WTC11 (cell line): Measurements from ENCODE around the gene SLC9A4. TPM values are rescaled to one million over a fixed set of nuclear protein-coding genes. Genes with fewer than 3 reads are reported as not detected.

Source experiments
- ATAC-seq: fragments of 200-7000 bp; cut with Tn5 transposase; 2 replicates; pipeline ENCODE4 v1.10.0; 2021; ENCODE audit warnings: mild to moderate bottlenecking, moderate library complexity
- CTCF ChIA-PET: fragments of 300-600 bp; sonication (Branson Sonifier 250); formaldehyde crosslinking; loops from one replicate; lab custom pipeline; 2021; ENCODE audit warnings: antibody characterized with exemption; lab: Charles Lee
- POLR2A ChIA-PET: fragments of 350-600 bp; sonication (Branson Sonifier 250); formaldehyde crosslinking; loops from one replicate; lab custom pipeline; 2021; ENCODE audit warnings: antibody characterized with exemption; lab: Charles Lee
- DNase-seq: peaks from one replicate; pipeline ENCODE4 v3.0.0; 2021; ENCODE audit warnings: low spot score
- H3K27ac Mint-ChIP-seq: 2 replicates; pipeline ENCODE4 v1.8.0; 2021; ENCODE audit warnings: mixed read lengths
- H3K27me3 Mint-ChIP-seq: 2 replicates; pipeline ENCODE4 v1.8.0; 2021; ENCODE audit warnings: low read depth, mild to moderate bottlenecking, moderate library complexity, mixed read lengths
- H3K36me3 Mint-ChIP-seq: 2 replicates; pipeline ENCODE4 v1.8.0; 2021; ENCODE audit warnings: mixed read lengths
- H3K4me1 Mint-ChIP-seq: 2 replicates; pipeline ENCODE4 v1.8.0; 2022; ENCODE audit warnings: mixed read lengths
- H3K4me3 Mint-ChIP-seq: 2 replicates; pipeline ENCODE4 v1.8.0; 2021; ENCODE audit warnings: mild to moderate bottlenecking, moderate library complexity, mixed read lengths
- H3K9me3 Mint-ChIP-seq: 2 replicates; pipeline ENCODE4 v1.8.0; 2021; ENCODE audit warnings: mixed read lengths
- ESRRA ChIP-seq: sonication (generic); formaldehyde crosslinking; IDR thresholded peaks from 2 replicates; pipeline ENCODE4 v1.8.1; 2022; ENCODE audit warnings: mild to moderate bottlenecking, missing genetic modification reagents, borderline replicate concordance
- FOXJ3 ChIP-seq: sonication (generic); formaldehyde crosslinking; IDR thresholded peaks from 2 replicates; pipeline ENCODE4 v1.9.0; 2021; ENCODE audit warnings: missing genetic modification reagents, mild to moderate bottlenecking, borderline replicate concordance
- FOXK1 ChIP-seq: sonication (generic); formaldehyde crosslinking; IDR thresholded peaks from 2 replicates; pipeline ENCODE4 v1.8.0; 2022; ENCODE audit warnings: mild to moderate bottlenecking, moderate library complexity, missing genetic modification reagents
- FOXP1 ChIP-seq: sonication (generic); formaldehyde crosslinking; IDR thresholded peaks from 2 replicates; pipeline ENCODE4 v1.8.0; 2022; ENCODE audit warnings: missing genetic modification reagents, mild to moderate bottlenecking, moderate library complexity, borderline replicate concordance
- JUN ChIP-seq: sonication (generic); formaldehyde crosslinking; IDR thresholded peaks from 2 replicates; pipeline ENCODE4 v1.8.0; 2023; ENCODE audit warnings: mild to moderate bottlenecking, missing genetic modification reagents
- NFE2L1 ChIP-seq: sonication (generic); formaldehyde crosslinking; IDR thresholded peaks from 2 replicates; pipeline ENCODE4 v1.8.1; 2023; ENCODE audit warnings: missing genetic modification reagents
- OVOL2 ChIP-seq: fragments of 250-450 bp; sonication (Bioruptor Pico); IDR thresholded peaks from 2 replicates; pipeline ENCODE4 v1.9.0; 2021; ENCODE audit warnings: mild to moderate bottlenecking, borderline replicate concordance
- SMAD3 ChIP-seq: sonication (generic); formaldehyde crosslinking; IDR thresholded peaks from 2 replicates; pipeline ENCODE4 v1.8.0; 2022; ENCODE audit warnings: missing genetic modification reagents, mild to moderate bottlenecking, borderline replicate concordance
- SP1 ChIP-seq: sonication (generic); formaldehyde crosslinking; conservative IDR thresholded peaks from 2 replicates; pipeline ENCODE4 v1.8.1; 2022; ENCODE audit warnings: missing genetic modification reagents
- TCF7 ChIP-seq: sonication (generic); formaldehyde crosslinking; IDR thresholded peaks from 2 replicates; pipeline ENCODE4 v1.8.0; 2022; ENCODE audit warnings: mild to moderate bottlenecking, low read depth, missing genetic modification reagents, moderate library complexity
- ZNF416 ChIP-seq: fragments of 250-450 bp; sonication (Bioruptor Pico); IDR thresholded peaks from 2 replicates; pipeline ENCODE4 v1.9.0; 2021; ENCODE audit warnings: mild to moderate bottlenecking, inconsistent platforms
- total RNA-seq: library from RNA; stranded (reverse); gene quantifications from 3 replicates; pipeline ENCODE4 v1.2.3, GENCODE V29; 2021
- TF ChIP-seq, protein P1 (sequence below): sonication (generic); formaldehyde crosslinking; IDR thresholded peaks from 2 replicates; pipeline ENCODE4 v1.8.1; 2023; ENCODE audit warnings: mild to moderate bottlenecking, missing genetic modification reagents
- TF ChIP-seq, protein P2 (sequence below): sonication (generic); formaldehyde crosslinking; IDR thresholded peaks from 2 replicates; pipeline ENCODE4 v1.8.0; 2023; ENCODE audit warnings: missing genetic modification reagents, mild to moderate bottlenecking, borderline replicate concordance
- TF ChIP-seq, protein P3 (sequence below): fragments of 250-450 bp; sonication (Bioruptor Pico); IDR thresholded peaks from 2 replicates; pipeline ENCODE4 v1.8.0; 2021; ENCODE audit warnings: mild to moderate bottlenecking
- TF ChIP-seq, protein P4 (sequence below): sonication (generic); formaldehyde crosslinking; IDR thresholded peaks from 2 replicates; pipeline ENCODE4 v1.8.0; 2022; ENCODE audit warnings: mild to moderate bottlenecking, missing genetic modification reagents
- TF ChIP-seq, protein P5 (sequence below): sonication (generic); formaldehyde crosslinking; IDR thresholded peaks from 2 replicates; pipeline ENCODE4 v1.8.1; 2023; ENCODE audit warnings: mild to moderate bottlenecking, missing genetic modification reagents, borderline replicate concordance

The SLC9A4 gene
- total RNA-seq, 1 experiment from 2014 or later: 0.11 TPM

DNA sequence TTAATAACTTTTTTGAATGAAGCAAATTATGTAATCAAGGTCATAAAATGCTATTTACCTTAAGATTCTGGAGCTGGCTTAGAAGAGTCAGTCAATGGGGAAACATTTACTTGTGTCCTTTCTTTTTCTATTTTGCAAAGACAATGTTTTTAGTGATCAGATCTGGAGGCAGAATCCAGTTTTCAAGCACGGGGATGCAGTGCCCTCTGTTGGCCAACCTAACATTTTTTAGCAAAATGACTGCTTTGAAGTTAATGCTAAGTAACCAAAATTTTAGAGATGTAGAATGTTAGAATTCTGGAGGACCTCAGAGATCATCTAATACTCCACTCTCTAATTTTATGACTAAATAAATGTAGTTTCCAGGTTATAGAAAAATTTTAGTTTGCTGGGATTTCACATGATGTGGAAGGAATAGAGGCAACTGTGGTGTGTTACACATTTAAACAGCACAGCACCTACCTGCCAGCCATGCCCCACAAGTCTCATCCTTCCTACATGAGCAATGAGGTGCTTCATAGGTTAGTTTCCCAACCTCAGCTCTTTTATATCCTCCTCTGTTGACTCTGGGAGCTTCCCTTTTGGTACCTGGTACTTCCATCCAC lies 23.6 kb upstream of the SLC9A4 start:
- Mint-ChIP-seq H3K27me3 (no peaks in the 10 kb centered on the region), H3K4me1 (no peaks in the 10 kb centered on the region), H3K9me3 (no peaks in the 10 kb centered on the region), H3K27ac (no peak overlapping the region), H3K36me3 (no peaks in the 10 kb centered on the region), H3K4me3 (no peak overlapping the region)
- TF ChIP-seq SMAD3 (no peak), FOXJ3 (no peak), TCF7 (no peak), ZNF416 (CRISPR knock-in tag) (no peak), ESRRA (CRISPR knock-in tag) (no peak), FOXK1 (CRISPR knock-in tag) (no peak)
- TF ChIP-seq, protein P1, sequence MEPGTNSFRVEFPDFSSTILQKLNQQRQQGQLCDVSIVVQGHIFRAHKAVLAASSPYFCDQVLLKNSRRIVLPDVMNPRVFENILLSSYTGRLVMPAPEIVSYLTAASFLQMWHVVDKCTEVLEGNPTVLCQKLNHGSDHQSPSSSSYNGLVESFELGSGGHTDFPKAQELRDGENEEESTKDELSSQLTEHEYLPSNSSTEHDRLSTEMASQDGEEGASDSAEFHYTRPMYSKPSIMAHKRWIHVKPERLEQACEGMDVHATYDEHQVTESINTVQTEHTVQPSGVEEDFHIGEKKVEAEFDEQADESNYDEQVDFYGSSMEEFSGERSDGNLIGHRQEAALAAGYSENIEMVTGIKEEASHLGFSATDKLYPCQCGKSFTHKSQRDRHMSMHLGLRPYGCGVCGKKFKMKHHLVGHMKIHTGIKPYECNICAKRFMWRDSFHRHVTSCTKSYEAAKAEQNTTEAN (CRISPR knock-in tag): no peak
- TF ChIP-seq, protein P2, sequence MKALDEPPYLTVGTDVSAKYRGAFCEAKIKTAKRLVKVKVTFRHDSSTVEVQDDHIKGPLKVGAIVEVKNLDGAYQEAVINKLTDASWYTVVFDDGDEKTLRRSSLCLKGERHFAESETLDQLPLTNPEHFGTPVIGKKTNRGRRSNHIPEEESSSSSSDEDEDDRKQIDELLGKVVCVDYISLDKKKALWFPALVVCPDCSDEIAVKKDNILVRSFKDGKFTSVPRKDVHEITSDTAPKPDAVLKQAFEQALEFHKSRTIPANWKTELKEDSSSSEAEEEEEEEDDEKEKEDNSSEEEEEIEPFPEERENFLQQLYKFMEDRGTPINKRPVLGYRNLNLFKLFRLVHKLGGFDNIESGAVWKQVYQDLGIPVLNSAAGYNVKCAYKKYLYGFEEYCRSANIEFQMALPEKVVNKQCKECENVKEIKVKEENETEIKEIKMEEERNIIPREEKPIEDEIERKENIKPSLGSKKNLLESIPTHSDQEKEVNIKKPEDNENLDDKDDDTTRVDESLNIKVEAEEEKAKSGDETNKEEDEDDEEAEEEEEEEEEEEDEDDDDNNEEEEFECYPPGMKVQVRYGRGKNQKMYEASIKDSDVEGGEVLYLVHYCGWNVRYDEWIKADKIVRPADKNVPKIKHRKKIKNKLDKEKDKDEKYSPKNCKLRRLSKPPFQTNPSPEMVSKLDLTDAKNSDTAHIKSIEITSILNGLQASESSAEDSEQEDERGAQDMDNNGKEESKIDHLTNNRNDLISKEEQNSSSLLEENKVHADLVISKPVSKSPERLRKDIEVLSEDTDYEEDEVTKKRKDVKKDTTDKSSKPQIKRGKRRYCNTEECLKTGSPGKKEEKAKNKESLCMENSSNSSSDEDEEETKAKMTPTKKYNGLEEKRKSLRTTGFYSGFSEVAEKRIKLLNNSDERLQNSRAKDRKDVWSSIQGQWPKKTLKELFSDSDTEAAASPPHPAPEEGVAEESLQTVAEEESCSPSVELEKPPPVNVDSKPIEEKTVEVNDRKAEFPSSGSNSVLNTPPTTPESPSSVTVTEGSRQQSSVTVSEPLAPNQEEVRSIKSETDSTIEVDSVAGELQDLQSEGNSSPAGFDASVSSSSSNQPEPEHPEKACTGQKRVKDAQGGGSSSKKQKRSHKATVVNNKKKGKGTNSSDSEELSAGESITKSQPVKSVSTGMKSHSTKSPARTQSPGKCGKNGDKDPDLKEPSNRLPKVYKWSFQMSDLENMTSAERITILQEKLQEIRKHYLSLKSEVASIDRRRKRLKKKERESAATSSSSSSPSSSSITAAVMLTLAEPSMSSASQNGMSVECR: no peak
- TF ChIP-seq, protein P3, sequence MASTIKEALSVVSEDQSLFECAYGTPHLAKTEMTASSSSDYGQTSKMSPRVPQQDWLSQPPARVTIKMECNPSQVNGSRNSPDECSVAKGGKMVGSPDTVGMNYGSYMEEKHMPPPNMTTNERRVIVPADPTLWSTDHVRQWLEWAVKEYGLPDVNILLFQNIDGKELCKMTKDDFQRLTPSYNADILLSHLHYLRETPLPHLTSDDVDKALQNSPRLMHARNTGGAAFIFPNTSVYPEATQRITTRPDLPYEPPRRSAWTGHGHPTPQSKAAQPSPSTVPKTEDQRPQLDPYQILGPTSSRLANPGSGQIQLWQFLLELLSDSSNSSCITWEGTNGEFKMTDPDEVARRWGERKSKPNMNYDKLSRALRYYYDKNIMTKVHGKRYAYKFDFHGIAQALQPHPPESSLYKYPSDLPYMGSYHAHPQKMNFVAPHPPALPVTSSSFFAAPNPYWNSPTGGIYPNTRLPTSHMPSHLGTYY (CRISPR knock-in tag): no peak
- CTCF ChIA-PET: interaction anchor here (1.1 to 2.2 kb wide), 2 partner anchors 203 to 209 kb away, joined by 3 to 10 read pairs; no protein-coding TSS in a partner anchor
- ATAC-seq: no peak
- DNase-seq: peak; percentile 51
- POLR2A ChIA-PET: no interaction called here

DNA sequence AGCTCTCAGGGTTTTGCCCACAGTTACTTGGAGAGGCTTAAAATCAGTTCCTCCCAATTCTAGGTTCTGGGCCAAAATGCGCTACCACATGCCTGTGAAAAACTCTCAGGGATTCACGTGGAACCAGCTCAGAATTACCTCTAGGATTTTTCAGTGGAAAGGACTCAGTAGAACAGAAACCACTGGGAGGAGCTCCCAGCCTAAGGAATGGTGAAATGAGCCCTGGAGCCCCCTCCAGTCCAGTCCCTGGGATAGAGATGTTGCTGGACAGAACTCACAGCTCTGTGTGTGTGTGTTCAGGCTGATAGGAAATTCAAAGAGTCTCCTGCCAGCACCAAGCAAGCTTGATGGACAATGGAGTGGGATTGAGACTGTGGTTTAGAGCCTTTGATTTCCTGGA lies 21.1 kb upstream of the SLC9A4 start:
- H3K27me3 Mint-ChIP-seq: no peaks in the 10 kb centered on the region; the same call in none of the 2 replicates
- POLR2A ChIA-PET: no interaction called here
- CTCF ChIA-PET: interaction anchor here (0.7 to 2.9 kb wide), 14 partner anchors 9 to 568 kb away, joined by 3 to 16 read pairs (median 4); no protein-coding TSS in a partner anchor
- H3K4me1 Mint-ChIP-seq: no peaks in the 10 kb centered on the region
- H3K4me3 Mint-ChIP-seq: no peak overlapping the region
- peaks cover 7% of the 10 kb centered on the region for H3K9me3 Mint-ChIP-seq
- ATAC-seq: no peak; the same call in 1 of the 2 replicates
- H3K27ac Mint-ChIP-seq: no peak overlapping the region
- TF ChIP-seq FOXK1 (CRISPR knock-in tag) (no peak), SP1 (CRISPR knock-in tag) (no peak), FOXP1 (CRISPR knock-in tag) (no peak)
- no peak for DNase-seq
- H3K36me3 Mint-ChIP-seq: no peaks in the 10 kb centered on the region

- Mint-ChIP-seq H3K27me3 (no peaks in the 10 kb centered on the region; the same call in none of the 2 replicates), H3K4me3 (no peak overlapping the region), H3K36me3 (no peaks in the 10 kb centered on the region), H3K9me3 (peaks cover 7% of the 10 kb centered on the region), H3K4me1 (no peaks in the 10 kb centered on the region), H3K27ac (no peak overlapping the region)
- TF ChIP-seq OVOL2 (CRISPR knock-in tag): no peak
- TF ChIP-seq, protein P4, sequence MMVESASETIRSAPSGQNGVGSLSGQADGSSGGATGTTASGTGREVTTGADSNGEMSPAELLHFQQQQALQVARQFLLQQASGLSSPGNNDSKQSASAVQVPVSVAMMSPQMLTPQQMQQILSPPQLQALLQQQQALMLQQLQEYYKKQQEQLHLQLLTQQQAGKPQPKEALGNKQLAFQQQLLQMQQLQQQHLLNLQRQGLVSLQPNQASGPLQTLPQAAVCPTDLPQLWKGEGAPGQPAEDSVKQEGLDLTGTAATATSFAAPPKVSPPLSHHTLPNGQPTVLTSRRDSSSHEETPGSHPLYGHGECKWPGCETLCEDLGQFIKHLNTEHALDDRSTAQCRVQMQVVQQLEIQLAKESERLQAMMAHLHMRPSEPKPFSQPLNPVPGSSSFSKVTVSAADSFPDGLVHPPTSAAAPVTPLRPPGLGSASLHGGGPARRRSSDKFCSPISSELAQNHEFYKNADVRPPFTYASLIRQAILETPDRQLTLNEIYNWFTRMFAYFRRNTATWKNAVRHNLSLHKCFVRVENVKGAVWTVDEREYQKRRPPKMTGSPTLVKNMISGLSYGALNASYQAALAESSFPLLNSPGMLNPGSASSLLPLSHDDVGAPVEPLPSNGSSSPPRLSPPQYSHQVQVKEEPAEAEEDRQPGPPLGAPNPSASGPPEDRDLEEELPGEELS (CRISPR knock-in tag): no peak
- no peak for TF ChIP-seq NFE2L1 (CRISPR knock-in tag)
- TF ChIP-seq JUN (CRISPR knock-in tag): no peak
- TF ChIP-seq, protein P5, sequence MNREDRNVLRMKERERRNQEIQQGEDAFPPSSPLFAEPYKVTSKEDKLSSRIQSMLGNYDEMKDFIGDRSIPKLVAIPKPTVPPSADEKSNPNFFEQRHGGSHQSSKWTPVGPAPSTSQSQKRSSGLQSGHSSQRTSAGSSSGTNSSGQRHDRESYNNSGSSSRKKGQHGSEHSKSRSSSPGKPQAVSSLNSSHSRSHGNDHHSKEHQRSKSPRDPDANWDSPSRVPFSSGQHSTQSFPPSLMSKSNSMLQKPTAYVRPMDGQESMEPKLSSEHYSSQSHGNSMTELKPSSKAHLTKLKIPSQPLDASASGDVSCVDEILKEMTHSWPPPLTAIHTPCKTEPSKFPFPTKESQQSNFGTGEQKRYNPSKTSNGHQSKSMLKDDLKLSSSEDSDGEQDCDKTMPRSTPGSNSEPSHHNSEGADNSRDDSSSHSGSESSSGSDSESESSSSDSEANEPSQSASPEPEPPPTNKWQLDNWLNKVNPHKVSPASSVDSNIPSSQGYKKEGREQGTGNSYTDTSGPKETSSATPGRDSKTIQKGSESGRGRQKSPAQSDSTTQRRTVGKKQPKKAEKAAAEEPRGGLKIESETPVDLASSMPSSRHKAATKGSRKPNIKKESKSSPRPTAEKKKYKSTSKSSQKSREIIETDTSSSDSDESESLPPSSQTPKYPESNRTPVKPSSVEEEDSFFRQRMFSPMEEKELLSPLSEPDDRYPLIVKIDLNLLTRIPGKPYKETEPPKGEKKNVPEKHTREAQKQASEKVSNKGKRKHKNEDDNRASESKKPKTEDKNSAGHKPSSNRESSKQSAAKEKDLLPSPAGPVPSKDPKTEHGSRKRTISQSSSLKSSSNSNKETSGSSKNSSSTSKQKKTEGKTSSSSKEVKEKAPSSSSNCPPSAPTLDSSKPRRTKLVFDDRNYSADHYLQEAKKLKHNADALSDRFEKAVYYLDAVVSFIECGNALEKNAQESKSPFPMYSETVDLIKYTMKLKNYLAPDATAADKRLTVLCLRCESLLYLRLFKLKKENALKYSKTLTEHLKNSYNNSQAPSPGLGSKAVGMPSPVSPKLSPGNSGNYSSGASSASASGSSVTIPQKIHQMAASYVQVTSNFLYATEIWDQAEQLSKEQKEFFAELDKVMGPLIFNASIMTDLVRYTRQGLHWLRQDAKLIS (CRISPR knock-in tag): no peak
- no peak for TF ChIP-seq FOXJ3
- no peak for DNase-seq
- no peak for ATAC-seq
- POLR2A ChIA-PET: no interaction called here
- CTCF ChIA-PET: interaction anchor here (1.9 to 2.9 kb wide), 2 partner anchors 10 to 213 kb away, joined by 8 to 16 read pairs; no protein-coding TSS in a partner anchor
Observed at GRCh38 chr2:102453501-102453900, 19.5 kb upstream of the SLC9A4 start.
